ENCODE data around the gene PNPLA7. TPM values are rescaled to one million over a fixed set of nuclear protein-coding genes. Genes with fewer than 3 reads are reported as not detected.
"Not testable (repeated sequence)": the region's sequence is repeated elsewhere in the genome, so short reads cannot be mapped to it uniquely, and the experiment has no call there.

The PNPLA7 gene
- polyA plus RNA-seq, 1 of the 3 experiments (the other 2 are of a cell fraction) = 0.99 TPM

DNA sequence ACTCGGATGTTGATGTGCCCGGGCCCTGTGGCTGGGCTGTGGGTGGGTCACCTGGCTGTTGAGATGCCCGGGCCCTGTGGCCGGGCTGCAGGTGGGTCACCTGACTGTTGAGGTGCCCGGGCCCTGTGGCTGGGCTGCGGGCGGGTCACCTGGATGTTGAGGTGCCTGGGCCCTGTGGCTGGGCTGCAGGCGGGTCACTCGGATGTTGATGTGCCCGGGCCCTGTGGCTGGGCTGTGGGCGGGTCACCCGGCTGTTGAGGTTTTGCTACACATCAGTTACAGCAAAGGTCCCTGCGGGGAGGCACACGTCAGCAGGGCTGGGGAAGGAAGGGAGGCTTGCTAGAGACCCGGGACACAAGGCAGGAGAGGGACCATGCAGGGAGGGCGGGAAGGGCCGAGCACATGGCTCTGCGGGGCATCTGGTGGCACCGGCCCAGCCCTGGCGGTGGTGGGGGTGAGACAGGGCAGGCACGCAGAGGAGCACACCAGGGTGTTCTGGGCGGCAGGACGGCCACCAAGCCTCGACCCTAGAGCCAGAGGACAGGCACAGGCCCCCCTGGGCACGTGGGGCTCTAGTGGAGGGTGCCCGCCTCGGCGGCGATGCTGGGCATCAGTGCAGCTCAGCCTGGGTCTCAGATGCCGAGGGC, 35.4 kb downstream of the PNPLA7 start:
- H3K9me3 ChIP-seq = no peaks in the 10 kb centered on the region
- no peaks in the 10 kb centered on the region for H3K9me2 ChIP-seq
- no peak for DNase-seq
- TF ChIP-seq, protein P1, sequence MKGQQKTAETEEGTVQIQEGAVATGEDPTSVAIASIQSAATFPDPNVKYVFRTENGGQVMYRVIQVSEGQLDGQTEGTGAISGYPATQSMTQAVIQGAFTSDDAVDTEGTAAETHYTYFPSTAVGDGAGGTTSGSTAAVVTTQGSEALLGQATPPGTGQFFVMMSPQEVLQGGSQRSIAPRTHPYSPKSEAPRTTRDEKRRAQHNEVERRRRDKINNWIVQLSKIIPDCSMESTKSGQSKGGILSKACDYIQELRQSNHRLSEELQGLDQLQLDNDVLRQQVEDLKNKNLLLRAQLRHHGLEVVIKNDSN (IDR thresholded peaks at IDR 0.05; ENCODE audit: borderline replicate concordance, low read depth) = no peak
- TF ChIP-seq JUND (IDR thresholded peaks at IDR 0.05) = no peak
- TF ChIP-seq FOXM1 (IDR thresholded peaks at IDR 0.05; ENCODE audit: low read depth) = no peak
- TF ChIP-seq TCF12 (IDR thresholded peaks at IDR 0.05) = no peak
- no peak for TF ChIP-seq ELF1 (IDR thresholded peaks at IDR 0.05)
- TF ChIP-seq SIN3A (IDR thresholded peaks at IDR 0.05; ENCODE audit: borderline replicate concordance, low read depth, low read length) = no peak
- no peak for TF ChIP-seq NFIC (IDR thresholded peaks at IDR 0.05; ENCODE audit: borderline replicate concordance)
- TF ChIP-seq EZH2phosphoT487 (IDR thresholded peaks at IDR 0.05; ENCODE audit: borderline replicate concordance, low read depth) = no peak
- no peak for TF ChIP-seq PBX3 (IDR thresholded peaks at IDR 0.05)
- no peak overlapping the region for H2AFZ ChIP-seq (ENCODE audit: low read depth)
- POLR2A ChIA-PET = no interaction called here
- no peaks in the 10 kb centered on the region for H4K20me1 ChIP-seq (ENCODE audit: insufficient read depth)
- H3K79me2 ChIP-seq (ENCODE audit: insufficient read depth) = no peaks in the 10 kb centered on the region
- H3K27ac ChIP-seq (ENCODE audit: low read depth in 2 of 2, low read length in 1 of 2) = no peak overlapping the region
- H3K4me3 ChIP-seq (ENCODE audit: low read depth in 2 of 2, low read length in 1 of 2) = no peak overlapping the region
- no peak overlapping the region for H3K4me2 ChIP-seq
- no peak overlapping the region for H3K9ac ChIP-seq
- no peaks in the 10 kb centered on the region for H3K36me3 ChIP-seq (replicated peaks in 1 of 2; ENCODE audit: control insufficient read depth in 1 of 2, insufficient read depth in 2 of 2, low read length in 1 of 2)
- H3F3A ChIP-seq (replicated peaks; ENCODE audit: insufficient read depth) = no peaks in the 10 kb centered on the region
- no peaks in the 10 kb centered on the region for H3K27me3 ChIP-seq (ENCODE audit: insufficient read depth)
- CTCF ChIA-PET = interaction anchor here (0.6 kb wide), 1 partner anchor 10 kb away, joined by 3 read pairs; no protein-coding TSS in a partner anchor
- 95% methylated on average over 15 of the region's 30 CpGs for WGBS (ENCODE audit: low lambda C conversion rate)
- no peaks in the 10 kb centered on the region for H3K4me1 ChIP-seq (ENCODE audit: control insufficient read depth in 1 of 2, insufficient read depth in 2 of 2, low read depth in 1 of 2, low read length in 1 of 2)

DNA sequence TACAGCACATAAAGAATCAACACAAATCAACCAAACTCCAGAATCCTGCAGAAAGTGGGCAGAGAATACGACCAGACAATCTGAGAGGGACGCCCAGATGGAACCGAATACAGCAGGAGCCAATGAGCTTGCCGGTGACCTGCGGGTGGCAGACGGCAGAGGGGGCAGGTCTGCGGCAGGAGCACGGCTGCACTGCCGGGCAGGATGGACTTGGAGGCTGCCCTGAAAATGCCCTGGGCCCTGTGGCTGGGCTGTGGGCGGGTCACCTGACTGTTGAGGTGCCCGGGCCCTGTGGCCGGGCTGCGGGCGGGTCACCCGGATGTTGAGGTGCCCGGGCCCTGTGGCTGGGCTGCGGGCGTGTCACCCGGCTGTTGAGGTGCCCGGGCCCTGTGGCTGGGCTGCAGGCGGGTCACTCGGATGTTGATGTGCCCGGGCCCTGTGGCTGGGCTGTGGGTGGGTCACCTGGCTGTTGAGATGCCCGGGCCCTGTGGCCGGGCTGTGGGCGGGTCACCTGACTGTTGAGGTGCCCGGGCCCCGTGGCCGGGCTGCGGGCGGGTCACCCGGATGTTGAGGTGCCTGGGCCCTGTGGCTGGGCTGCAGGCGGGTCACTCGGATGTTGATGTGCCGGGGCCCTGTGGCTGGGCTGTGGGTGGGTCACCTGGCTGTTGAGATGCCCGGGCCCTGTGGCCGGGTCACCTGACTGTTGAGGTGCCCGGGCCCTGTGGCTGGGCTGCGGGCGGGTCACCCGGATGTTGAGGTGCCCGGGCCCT, 36.2 kb downstream of the PNPLA7 start:
- H3K4me1 ChIP-seq (ENCODE audit: control insufficient read depth in 1 of 2, insufficient read depth in 2 of 2, low read depth in 1 of 2, low read length in 1 of 2); H3K79me2 ChIP-seq (ENCODE audit: insufficient read depth); H3K27ac ChIP-seq (ENCODE audit: low read depth in 2 of 2, low read length in 1 of 2); CTCF ChIA-PET; H3F3A ChIP-seq (replicated peaks; ENCODE audit: insufficient read depth); H3K27me3 ChIP-seq (ENCODE audit: insufficient read depth); H3K9me2 ChIP-seq; H3K4me2 ChIP-seq; H2AFZ ChIP-seq (ENCODE audit: low read depth); H3K9me3 ChIP-seq; H3K36me3 ChIP-seq (replicated peaks in 1 of 2; ENCODE audit: control insufficient read depth in 1 of 2, insufficient read depth in 2 of 2, low read length in 1 of 2); H4K20me1 ChIP-seq (ENCODE audit: insufficient read depth); DNase-seq; H3K9ac ChIP-seq; POLR2A ChIA-PET; H3K4me3 ChIP-seq (ENCODE audit: low read depth in 2 of 2, low read length in 1 of 2): not testable (repeated sequence)
- WGBS (ENCODE audit: low lambda C conversion rate) = 69% methylated on average over 11 of the region's 42 CpGs

DNA sequence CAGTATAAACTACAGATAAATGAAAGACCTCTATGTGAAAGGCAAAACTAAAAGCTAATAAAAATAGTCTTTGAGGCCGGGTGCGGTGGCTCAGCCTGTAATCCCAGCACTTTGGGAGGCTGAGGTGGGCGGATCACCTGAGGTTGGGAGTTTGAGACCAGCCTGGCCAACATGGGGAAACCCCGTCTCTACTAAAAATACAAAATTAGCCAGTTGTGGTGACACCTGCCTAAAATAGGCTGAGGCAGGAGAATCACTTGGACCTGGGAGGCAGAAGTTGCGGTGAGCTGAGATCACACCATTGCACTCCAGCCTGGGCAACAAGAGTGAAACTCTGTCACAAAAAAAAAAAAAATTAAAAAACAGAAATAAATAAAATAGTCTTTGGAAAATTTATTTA, 37.1 kb downstream of the PNPLA7 start:
- POLR2A ChIA-PET; H3K27ac ChIP-seq (ENCODE audit: low read depth in 2 of 2, low read length in 1 of 2); H3K4me1 ChIP-seq (ENCODE audit: control insufficient read depth in 1 of 2, insufficient read depth in 2 of 2, low read depth in 1 of 2, low read length in 1 of 2); H3F3A ChIP-seq (replicated peaks; ENCODE audit: insufficient read depth); H2AFZ ChIP-seq (ENCODE audit: low read depth); H3K9ac ChIP-seq; H3K79me2 ChIP-seq (ENCODE audit: insufficient read depth); H3K9me3 ChIP-seq; H3K27me3 ChIP-seq (ENCODE audit: insufficient read depth); H3K4me2 ChIP-seq; H3K36me3 ChIP-seq (replicated peaks in 1 of 2; ENCODE audit: control insufficient read depth in 1 of 2, insufficient read depth in 2 of 2, low read length in 1 of 2); H3K9me2 ChIP-seq; H3K4me3 ChIP-seq (ENCODE audit: low read depth in 2 of 2, low read length in 1 of 2); CTCF ChIA-PET; DNase-seq; H4K20me1 ChIP-seq (ENCODE audit: insufficient read depth): not testable (repeated sequence)
- over 99% methylated on average over 5 of the region's 5 CpGs for whole genome bisulfite sequencing (ENCODE audit: low lambda C conversion rate)

All from SK-N-SH (cell line).